Rectal smooth muscle tissue (tissue), 1 donor: ENCODE data around the gene BCAR3.
"Not testable (repeated sequence)": the region's sequence is repeated elsewhere in the genome, so short reads cannot be mapped to it uniquely, and the experiment has no call there.

Experiments used
- H3K27ac ChIP-seq: one replicate; pipeline ENCODE4 v1.7.0; 2013; ENCODE audit warnings: low read depth, low read length, inconsistent platforms
- H3K27me3 ChIP-seq: one replicate; pipeline ENCODE4 v1.7.0; 2013; ENCODE audit warnings: low read length; ENCODE audit not compliant: control insufficient read depth, insufficient read depth
- H3K36me3 ChIP-seq: one replicate; pipeline ENCODE4 v1.7.0; 2013; ENCODE audit warnings: low read length; ENCODE audit not compliant: control insufficient read depth, insufficient read depth
- H3K4me1 ChIP-seq: one replicate; pipeline ENCODE4 v1.7.0; 2013; ENCODE audit warnings: low read length; ENCODE audit not compliant: control insufficient read depth, insufficient read depth
- H3K4me3 ChIP-seq: one replicate; pipeline ENCODE4 v1.7.0; 2013; ENCODE audit warnings: low read length
- H3K9ac ChIP-seq: one replicate; pipeline ENCODE4 v1.7.0; 2013; ENCODE audit warnings: low read length

BCAR3 gene

DNA sequence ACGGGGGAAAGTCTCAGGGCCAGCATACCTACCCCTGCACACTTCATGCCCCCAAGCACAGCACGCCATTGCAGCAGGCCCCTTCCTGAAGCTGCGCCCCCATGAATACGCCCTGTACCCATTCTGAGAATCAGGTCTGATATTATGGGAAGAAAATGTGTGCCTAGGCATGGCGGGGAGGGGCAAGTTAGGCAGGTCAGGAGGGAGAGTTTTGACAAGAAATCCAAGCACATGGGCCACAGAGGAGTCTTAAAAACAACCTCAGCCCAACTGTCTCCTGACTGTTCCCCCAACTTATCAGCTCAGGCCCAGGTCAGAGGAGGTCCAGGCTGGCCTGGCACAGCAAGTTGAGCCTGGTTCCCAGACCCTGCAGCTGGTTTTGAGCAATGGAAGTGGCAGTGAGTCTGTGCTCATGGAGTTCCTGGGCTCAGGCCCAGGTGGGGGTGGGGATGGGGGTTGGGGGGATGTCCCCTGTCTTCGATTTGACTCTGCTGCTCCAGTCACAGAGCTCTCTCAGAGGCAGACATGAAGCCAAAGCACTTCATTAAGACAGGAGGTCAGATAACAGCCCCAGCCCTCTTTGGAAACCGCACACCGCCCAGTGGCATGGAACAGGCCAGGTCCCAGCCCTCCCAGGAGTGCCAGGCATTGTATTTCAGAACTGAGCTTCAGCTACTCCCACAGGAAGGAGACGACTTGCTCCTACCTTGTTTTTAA lies 20.6 kb upstream of the BCAR3 start:
- H3K9ac ChIP-seq, result no peak overlapping the region
- no peak overlapping the region for H3K4me3 ChIP-seq
- no peak overlapping the region for H3K27ac ChIP-seq
- H3K27me3 ChIP-seq, result no peaks in the 10 kb centered on the region
- H3K36me3 ChIP-seq, result no peaks in the 10 kb centered on the region
- no peaks in the 10 kb centered on the region for H3K4me1 ChIP-seq

DNA sequence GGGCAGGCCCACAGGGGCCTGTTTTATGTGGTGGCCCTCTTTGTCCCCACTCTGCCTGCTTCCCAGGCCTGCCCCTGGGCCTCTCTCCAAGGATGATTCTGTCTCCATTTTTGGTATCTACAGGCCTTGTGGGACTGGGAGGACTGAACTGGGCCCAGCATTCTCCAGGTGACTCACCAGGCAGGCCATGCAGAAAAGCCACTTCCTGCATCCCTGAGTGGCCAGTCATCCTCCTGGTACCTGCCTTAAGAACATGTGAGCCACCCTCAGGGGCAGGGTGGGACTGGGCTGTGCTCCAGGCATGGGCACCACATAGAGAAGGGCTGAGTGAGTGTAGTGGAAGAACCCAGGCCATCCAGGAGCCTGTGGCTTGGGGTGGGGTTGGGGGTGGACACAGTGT lies 20.0 kb upstream of the BCAR3 start:
- Histone ChIP-seq H3K27ac (no peak overlapping the region), H3K4me3 (no peak overlapping the region), H3K9ac (no peak overlapping the region), H3K27me3 (no peaks in the 10 kb centered on the region), H3K4me1 (no peaks in the 10 kb centered on the region), H3K36me3 (no peaks in the 10 kb centered on the region)

GRCh38 chr1:93700532-93701469 lies 19.2 kb upstream of the BCAR3 start:
- Histone ChIP-seq H3K4me1 (no peaks in the 10 kb centered on the region), H3K4me3 (no peak overlapping the region), H3K27me3 (no peaks in the 10 kb centered on the region), H3K27ac (no peak overlapping the region), H3K9ac (no peak overlapping the region), H3K36me3 (no peaks in the 10 kb centered on the region)

GRCh38 chr1:93699503-93700168 lies 18.0 kb upstream of the BCAR3 start:
- Histone ChIP-seq H3K4me1 (no peaks in the 10 kb centered on the region), H3K27ac (no peak overlapping the region), H3K9ac (no peak overlapping the region), H3K4me3 (no peak overlapping the region), H3K27me3 (no peaks in the 10 kb centered on the region), H3K36me3 (no peaks in the 10 kb centered on the region)

GRCh38 chr1:93699049-93699384 lies 17.4 kb upstream of the BCAR3 start:
- no peak overlapping the region for H3K4me3 ChIP-seq
- no peak overlapping the region for H3K9ac ChIP-seq
- no peaks in the 10 kb centered on the region for H3K36me3 ChIP-seq
- no peaks in the 10 kb centered on the region for H3K27me3 ChIP-seq
- H3K27ac ChIP-seq, result no peak overlapping the region
- no peaks in the 10 kb centered on the region for H3K4me1 ChIP-seq

DNA sequence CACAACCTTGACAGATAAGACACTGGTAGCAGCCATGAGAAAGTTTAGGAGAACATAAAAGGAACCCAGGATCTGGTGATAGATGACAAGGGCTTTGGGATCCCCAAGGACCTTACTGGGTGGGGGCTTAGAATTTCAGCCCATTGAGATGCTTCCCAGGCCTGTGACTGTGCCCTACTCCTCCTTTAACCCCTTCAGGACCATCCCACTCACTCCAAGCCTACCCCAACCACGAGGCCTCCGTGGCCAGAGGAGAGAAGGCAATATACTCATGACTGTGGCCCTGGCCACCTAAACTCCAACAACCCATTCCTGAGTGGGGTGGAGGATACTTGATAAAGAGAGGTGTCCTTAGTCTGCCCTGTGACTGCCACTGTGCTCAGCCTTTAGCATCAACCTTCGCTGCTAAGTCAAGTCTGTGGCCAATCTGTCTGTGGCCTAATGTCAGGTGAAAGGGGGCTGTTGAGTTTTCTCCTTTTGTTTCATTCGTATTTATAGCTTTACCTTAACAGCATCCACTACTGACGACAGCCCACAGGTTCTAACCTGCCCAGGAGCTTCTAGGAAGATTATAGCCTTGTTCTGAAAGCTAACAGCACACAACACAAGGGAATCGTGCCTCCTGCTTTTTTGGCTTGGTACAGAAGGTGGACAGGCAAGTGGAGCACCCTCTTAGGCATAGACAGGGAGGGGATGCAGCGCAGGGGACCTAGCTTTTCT lies 16.9 kb upstream of the BCAR3 start:
- Histone ChIP-seq H3K4me1 (no peaks in the 10 kb centered on the region), H3K36me3 (no peaks in the 10 kb centered on the region), H3K9ac (no peak overlapping the region)

GRCh38 chr1:93697566-93697965 lies 15.9 kb upstream of the BCAR3 start:
- not testable (repeated sequence) for H3K36me3 ChIP-seq, H3K4me1 ChIP-seq, H3K27ac ChIP-seq, H3K9ac ChIP-seq, H3K27me3 ChIP-seq, H3K4me3 ChIP-seq

More for the DNA sequence above, 16.9 kb upstream of the BCAR3 start:
- Histone ChIP-seq H3K4me3 (no peak overlapping the region), H3K27ac (no peak overlapping the region), H3K27me3 (no peaks in the 10 kb centered on the region)

DNA sequence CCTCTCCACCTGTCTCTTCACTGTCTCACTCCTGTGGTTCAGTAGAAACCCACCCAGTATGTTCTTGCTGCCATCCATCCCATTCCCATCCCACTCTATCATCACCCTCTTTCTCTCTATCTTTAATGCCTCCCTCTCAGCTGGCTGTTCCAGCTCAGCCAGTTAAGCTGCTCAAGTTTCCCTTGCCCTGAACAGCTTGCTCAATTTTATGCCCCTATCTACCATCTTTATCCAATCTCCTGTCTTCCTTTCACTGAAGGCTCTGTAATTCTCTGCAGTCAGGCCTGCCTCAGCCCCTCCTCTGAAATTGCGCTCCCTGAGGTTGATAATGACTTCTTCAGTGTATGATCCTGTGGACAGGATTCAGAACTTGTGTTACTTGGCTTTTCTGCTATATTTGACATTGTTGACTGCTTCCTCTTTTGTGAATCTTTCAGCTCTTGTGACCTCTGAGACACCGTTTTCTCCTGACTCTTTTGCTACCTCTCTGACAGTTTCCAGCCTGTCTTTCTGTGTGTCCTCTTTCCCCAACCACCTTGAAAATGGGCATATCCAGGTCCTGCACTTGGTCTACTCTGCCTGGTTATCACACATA lies 13.9 kb upstream of the BCAR3 start:
- Histone ChIP-seq H3K27ac (no peak overlapping the region), H3K9ac (no peak overlapping the region), H3K27me3 (no peaks in the 10 kb centered on the region), H3K4me3 (no peak overlapping the region), H3K4me1 (peaks cover 2% of the 10 kb centered on the region), H3K36me3 (no peaks in the 10 kb centered on the region)

DNA sequence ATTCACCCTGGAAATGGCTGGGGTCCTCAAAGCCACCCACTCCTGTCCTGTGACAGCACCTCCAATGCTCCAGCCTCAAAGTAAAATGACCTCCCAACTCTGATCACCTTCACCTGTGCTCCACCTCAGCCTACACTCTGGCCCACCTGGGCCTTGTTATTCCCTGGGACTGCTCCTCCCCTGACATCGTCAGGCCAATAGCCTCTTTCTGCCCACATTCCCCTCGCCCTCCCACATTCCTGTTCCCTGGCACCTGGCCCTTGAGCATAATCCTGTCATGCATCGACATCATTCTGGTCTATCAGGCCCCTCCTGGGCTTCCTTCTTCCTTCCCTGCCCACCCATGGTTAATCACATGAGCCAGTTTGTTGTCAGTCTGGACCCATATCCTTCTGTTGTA lies 13.2 kb upstream of the BCAR3 start:
- no peak overlapping the region for H3K27ac ChIP-seq
- H3K4me1 ChIP-seq, result peaks cover 2% of the 10 kb centered on the region
- no peak overlapping the region for H3K4me3 ChIP-seq

GRCh38 chr1:93694039-93694438 lies 12.4 kb upstream of the BCAR3 start:
- Histone ChIP-seq H3K4me1 (peaks cover 2% of the 10 kb centered on the region), H3K9ac (no peak overlapping the region), H3K27ac (no peak overlapping the region), H3K4me3 (no peak overlapping the region), H3K36me3 (no peaks in the 10 kb centered on the region), H3K27me3 (no peaks in the 10 kb centered on the region)

More for the DNA sequence above, 13.2 kb upstream of the BCAR3 start:
- Histone ChIP-seq H3K9ac (no peak overlapping the region), H3K36me3 (no peaks in the 10 kb centered on the region), H3K27me3 (no peaks in the 10 kb centered on the region)

DNA sequence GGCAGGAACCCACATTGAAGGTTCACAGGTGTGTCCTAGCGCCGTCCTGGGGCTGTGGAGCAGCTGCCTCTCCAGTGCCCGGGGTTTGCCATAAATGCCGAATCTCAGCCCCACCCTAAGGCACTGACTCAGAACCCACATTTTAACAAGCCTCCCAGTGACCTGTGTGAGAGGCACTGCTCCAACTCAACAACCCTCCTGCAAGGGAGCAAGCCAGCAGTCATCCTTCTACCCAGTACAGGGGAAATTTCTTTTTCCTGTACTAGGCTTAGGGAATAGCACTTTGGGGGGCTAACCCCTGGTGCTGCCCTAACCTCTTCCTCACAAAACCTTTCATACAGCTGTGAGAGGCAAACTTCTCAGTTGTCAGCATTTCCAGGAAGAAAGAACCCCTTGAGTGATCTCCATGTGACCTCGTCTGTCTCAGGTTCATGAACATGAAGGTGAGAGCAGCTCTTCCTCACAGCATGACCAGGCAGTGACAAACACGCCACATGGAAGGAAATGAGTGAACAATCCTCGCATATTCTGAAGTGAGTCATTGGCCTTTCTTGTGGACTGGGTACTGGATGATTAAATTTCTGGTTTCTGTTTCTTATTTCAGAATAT lies 11.4 kb upstream of the BCAR3 start:
- H3K4me1 ChIP-seq, result peaks cover 2% of the 10 kb centered on the region
- H3K36me3 ChIP-seq, result no peaks in the 10 kb centered on the region
- no peak overlapping the region for H3K27ac ChIP-seq
- no peaks in the 10 kb centered on the region for H3K27me3 ChIP-seq
- no peak overlapping the region for H3K9ac ChIP-seq
- no peak overlapping the region for H3K4me3 ChIP-seq
